Activated gamma-delta T cell treated with anti-CD3 and anti-CD28 coated beads, Interleukin-2, amount 50 U/mL, for 16 hours (primary cell): ENCODE measurements around the gene CUTA.

Experiments
- DNase-seq: peaks from one replicate; pipeline ENCODE4 v3.0.0-alpha.2; 2020; ENCODE audit warnings: low read depth

The CUTA gene

GRCh38 chr6:33423777-33424176 is 5.9 kb upstream of the CUTA start:
- DNase-seq = no peak

- no peak for DNase-seq
Observed at GRCh38 chr6:33421344-33421643, 3.4 kb upstream of the CUTA start.

- no peak for DNase-seq
Observed at GRCh38 chr6:33420491-33421343, 2.8 kb upstream of the CUTA start.

- DNase-seq = no peak
Observed at GRCh38 chr6:33419580-33420490, 1.9 kb upstream of the CUTA start, which contains the start of gene SYNGAP1. TSS of gene SYNGAP1 (plus strand) at chr6:33420065. CDS start at chr6:33420265, 200 bp downstream.

- no peak for DNase-seq
Observed at GRCh38 chr6:33418690-33419291, 884 bp upstream of the CUTA start.

- DNase-seq = no peak
Observed at GRCh38 chr6:33417128-33417902, 592 bp downstream of the CUTA start.

- no peak for DNase-seq
Observed at GRCh38 chr6:33416386-33417127, 1.4 kb downstream of the CUTA start.

GRCh38 chr6:33415831-33416230 is 2.1 kb downstream of the CUTA start:
- DNase-seq = no peak

GRCh38 chr6:33414592-33415271 is 3.2 kb downstream of the CUTA start:
- no peak for DNase-seq

- DNase-seq = no peak
Observed at GRCh38 chr6:33413241-33414120, 4.4 kb downstream of the CUTA start.

GRCh38 chr6:33412140-33413009 is 5.5 kb downstream of the CUTA start:
- no peak for DNase-seq

- no peak for DNase-seq
Observed at GRCh38 chr6:33411632-33412005, 6.3 kb downstream of the CUTA start.

GRCh38 chr6:33410711-33411631 is 6.9 kb downstream of the CUTA start, which contains the start of gene PHF1:
TSS of gene PHF1 (plus strand) at chr6:33411014. CDS start at chr6:33412264, 1,250 bp downstream.
- DNase-seq = peak; percentile 69

- peak; percentile 98 for DNase-seq
Observed at GRCh38 chr6:33410050-33410710, 7.7 kb downstream of the CUTA start.

GRCh38 chr6:33407132-33407718 is 10.7 kb downstream of the CUTA start:
- no peak for DNase-seq

- no peak for DNase-seq
Observed at GRCh38 chr6:33406126-33406525, 11.8 kb downstream of the CUTA start.
